Epithelial cell of proximal tubule (primary cell): ENCODE measurements around the gene ABITRAM. TPM values are rescaled to one million over a fixed set of nuclear protein-coding genes. Genes with fewer than 3 reads are reported as not detected.

Experiments used
- DNase-seq: peaks from one replicate; pipeline ENCODE4 v3.0.0-alpha.2; 2011; ENCODE audit warnings: low read depth
- H3K4me3 ChIP-seq: 2 replicates; pipeline ENCODE4 v1.5.1; 2011; ENCODE audit warnings: low read depth, mild to moderate bottlenecking, low read length
- total RNA-seq: library from RNA; depleted of rRNA; stranded (reverse); fragments of >200 nt; gene quantifications from 2 replicates; pipeline ENCODE4 v1.2.3, GENCODE V29; 2015
- TF ChIP-seq, protein P1 (sequence below): conservative IDR thresholded peaks from 2 replicates; pipeline ENCODE4 v1.5.1; 2012; ENCODE audit warnings: low read depth, mild to moderate bottlenecking, low read length

Gene ABITRAM
- total RNA-seq, 1 donor from 2014 or later = 2.7 TPM

DNA sequence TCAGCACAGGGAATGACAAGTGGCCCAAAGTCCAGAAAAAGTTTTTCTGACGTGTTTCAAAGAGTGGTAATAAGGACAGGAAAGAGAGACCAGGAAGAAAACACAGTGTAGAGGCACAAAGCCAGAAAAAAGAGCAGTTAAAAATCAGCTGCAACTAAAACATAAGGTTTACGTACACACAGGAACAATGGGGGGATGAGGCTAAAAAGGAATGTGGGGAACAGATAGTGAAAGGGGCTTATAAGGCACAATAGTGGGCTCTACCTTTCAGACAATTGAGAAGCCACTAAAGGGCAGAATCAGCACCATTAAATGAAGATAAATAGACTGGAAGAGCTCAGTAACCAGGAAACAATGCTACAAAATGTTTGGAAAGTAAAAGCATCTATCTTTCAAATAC is 5.8 kb upstream of the ABITRAM start:
- no peak for DNase-seq
- TF ChIP-seq, protein P1, sequence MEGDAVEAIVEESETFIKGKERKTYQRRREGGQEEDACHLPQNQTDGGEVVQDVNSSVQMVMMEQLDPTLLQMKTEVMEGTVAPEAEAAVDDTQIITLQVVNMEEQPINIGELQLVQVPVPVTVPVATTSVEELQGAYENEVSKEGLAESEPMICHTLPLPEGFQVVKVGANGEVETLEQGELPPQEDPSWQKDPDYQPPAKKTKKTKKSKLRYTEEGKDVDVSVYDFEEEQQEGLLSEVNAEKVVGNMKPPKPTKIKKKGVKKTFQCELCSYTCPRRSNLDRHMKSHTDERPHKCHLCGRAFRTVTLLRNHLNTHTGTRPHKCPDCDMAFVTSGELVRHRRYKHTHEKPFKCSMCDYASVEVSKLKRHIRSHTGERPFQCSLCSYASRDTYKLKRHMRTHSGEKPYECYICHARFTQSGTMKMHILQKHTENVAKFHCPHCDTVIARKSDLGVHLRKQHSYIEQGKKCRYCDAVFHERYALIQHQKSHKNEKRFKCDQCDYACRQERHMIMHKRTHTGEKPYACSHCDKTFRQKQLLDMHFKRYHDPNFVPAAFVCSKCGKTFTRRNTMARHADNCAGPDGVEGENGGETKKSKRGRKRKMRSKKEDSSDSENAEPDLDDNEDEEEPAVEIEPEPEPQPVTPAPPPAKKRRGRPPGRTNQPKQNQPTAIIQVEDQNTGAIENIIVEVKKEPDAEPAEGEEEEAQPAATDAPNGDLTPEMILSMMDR = no peak
- H3K4me3 ChIP-seq = no peak overlapping the region

DNA sequence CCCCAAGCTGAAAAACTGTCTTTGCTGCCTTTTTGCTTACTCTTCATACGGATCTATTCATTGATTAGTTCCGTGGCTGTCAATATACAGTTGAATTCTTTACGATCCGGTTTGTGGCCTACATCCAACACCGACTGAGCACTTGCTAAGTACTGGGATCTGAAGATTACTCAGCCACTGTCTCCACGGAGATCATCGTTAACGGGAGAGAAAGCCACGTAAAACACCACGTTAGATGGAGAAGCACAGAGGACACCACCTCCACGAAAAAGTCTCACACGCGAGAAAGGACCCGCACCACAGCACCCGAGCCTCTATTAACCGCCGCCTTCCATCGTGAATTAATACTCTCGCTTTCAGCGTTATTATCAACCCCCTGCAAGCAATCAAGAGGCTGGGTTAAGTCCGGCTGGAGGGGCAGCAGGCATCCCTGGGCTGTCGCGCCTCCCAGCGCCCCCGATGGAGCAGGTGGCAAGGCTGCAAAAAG is 926 bp upstream of the ABITRAM start:
- TF ChIP-seq, protein P1 = no peak
- peak; percentile 10 for DNase-seq
- peak overlapping the region; percentile 97 for H3K4me3 ChIP-seq

DNA sequence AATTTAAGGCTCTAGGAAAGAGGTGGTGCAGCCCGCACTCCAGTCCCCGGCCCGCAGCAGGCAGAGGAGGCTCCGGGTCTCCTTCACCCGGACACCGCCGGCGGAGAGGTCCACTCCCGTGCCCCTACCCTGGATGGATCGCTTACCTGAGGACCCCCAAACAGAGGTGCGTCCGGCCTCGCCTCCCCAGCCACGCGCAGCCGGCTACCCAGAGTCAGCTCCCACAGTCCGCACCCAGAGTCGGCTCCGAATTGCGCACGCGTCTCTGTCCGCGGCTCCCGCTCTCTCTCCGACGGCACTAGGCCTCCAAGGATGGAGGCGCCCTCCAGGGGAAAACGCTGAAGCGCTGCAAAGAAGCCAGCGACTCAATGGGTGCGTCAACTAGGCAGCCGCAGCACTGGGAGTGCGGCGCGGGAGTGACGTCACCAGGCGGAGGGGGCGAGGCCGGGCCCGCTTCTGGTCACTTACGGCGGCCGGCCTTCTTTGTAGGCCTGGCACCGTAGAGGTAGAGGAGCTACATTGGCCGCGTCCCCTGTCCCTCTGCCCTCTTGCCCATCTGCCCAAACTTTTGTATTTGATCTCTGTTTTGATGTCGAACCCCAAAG is 380 bp upstream of the ABITRAM start, which contains the start of gene ELP1:
TSS of gene ELP1 (minus strand) at position 407 of the 605 bp plus-strand sequence. CDS start 2,978 bp downstream, outside the sequence.
- DNase-seq = peak; percentile 50
- H3K4me3 ChIP-seq = peak within 1 kb of the TSS; percentile 97
- TF ChIP-seq, protein P1 = peak; percentile 32

DNA sequence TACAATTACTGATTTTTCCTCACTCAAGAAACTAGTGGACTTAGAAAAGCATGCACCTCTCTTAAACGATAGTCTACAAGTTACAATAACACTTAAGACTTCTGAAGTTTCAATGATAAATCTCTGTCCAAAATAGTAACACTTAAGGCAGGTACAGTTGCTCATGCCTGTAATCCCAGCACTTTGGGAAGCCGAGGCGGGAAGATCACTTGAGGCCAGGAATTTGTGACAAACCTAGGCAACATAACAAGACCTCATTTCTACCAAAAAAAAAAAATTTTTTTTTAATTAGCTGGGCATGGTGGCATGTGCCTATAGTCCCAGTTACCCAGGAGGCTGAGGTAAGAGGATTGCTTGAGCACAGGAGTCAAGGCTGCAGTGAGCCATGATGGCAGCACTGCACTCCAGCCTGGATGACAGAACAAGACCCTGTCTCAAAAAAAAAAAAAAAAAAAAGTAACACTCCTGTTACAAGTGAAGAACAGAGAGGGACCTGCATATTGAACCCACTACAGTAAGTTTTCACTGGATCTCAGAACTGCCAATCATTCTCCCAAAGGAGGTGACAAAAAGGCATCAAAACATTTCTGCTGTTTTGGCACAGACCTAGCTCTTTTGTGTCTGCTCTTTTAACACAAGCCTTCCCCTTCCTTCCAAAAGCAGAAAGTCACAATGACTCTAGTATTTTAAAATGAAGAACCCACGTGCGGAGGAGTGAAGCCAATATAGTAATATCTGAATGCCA is 3.5 kb downstream of the ABITRAM start:
- TF ChIP-seq, protein P1 = no peak
- no peak for DNase-seq
- H3K4me3 ChIP-seq = no peak overlapping the region

DNA sequence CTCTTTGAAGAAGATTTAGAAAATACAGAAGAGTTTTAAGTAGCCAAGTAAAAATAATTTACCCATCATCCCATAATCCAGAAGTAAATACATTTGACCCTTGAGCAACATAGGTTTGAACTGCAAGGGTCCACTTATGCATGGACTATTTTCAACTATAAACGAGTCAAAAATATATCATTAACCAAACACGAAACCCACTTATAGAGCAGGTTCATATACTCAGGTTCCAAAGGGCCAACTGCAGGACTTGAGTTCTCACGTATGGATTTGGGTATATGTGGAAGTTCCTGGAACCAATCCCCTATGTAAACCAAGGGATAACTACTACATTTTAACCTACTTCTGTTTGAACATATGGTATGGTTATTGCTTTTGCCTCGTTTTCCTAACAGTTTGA is 5.8 kb downstream of the ABITRAM start:
- DNase-seq = no peak
- TF ChIP-seq, protein P1 = no peak
- H3K4me3 ChIP-seq = no peak overlapping the region

DNA sequence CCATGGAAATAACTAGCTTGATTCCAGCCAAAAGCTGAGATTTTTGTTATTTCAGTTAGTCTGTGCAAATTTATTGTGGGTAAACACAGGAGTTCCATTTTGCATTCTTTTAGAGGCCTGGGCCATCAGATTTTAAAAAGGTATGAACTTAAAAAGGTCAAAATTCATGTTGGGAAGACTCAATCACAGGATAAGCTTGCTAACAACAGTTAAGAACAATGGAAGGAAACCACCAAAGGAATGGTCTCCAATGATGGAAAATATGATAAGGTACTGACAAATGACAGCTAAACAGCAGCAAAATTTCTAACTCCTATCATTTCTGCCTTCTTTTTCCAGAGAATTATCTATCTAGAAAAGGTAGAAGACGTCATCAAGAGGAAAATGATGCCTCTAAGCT is 16.0 kb downstream of the ABITRAM start:
- no peak overlapping the region for H3K4me3 ChIP-seq
- no peak for DNase-seq
- TF ChIP-seq, protein P1 = no peak

DNA sequence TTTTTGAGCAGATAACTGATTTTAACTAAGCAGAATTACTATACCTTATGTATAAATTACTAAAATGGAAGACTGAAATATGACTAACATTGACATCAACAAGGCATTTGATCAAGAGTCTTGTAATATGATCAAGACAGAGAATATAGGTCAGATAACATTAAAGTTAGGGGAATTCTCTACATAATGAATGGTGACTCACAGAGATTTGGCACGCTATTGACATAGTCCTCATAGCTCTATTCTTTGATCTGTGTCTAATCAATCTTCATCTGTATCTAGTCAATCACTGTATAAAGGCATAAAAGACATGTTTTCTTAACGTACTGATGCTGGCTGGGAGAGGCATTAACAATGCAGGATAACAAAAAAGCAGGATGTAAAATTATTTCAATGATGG is 17.4 kb downstream of the ABITRAM start:
- TF ChIP-seq, protein P1 = no peak
- no peak overlapping the region for H3K4me3 ChIP-seq
- no peak for DNase-seq
